ENCODE measurements around the gene B4GALT4.

B4GALT4 gene

DNA sequence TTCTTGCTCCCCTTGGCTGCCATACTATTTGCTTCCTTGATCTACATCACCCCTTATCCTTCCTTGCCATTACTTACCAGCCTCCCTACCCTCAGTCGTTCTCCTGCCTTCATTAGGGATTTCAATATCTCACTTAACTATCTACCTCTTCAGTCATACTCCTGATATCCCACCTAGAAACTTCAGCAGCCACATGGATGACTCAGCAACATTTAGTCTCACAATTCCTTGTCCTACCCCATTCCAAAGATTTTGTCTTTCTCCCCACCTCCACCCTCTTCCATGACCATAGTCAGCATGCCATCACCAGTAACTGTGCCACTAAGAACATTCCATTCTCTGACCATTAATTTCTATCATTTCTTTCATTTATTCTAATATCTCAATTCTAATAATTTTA, 48.9 kb downstream of the B4GALT4 start:
- H3K4me3 ChIP-seq (replicated peaks; ENCODE audit: insufficient read depth, low read length): no peak overlapping the region
- H3K27me3 ChIP-seq (ENCODE audit: insufficient read depth, poor library complexity, severe bottlenecking): no peaks in the 10 kb centered on the region
- no peak overlapping the region for H3K27ac ChIP-seq (replicated peaks)
- DNase-seq (ENCODE audit: low read depth in 1 of 2, low spot score in 1 of 2): no peak
- TF ChIP-seq GABPA (IDR thresholded peaks at IDR 0.05; ENCODE audit: low read depth): no peak
- TF ChIP-seq, protein P1, sequence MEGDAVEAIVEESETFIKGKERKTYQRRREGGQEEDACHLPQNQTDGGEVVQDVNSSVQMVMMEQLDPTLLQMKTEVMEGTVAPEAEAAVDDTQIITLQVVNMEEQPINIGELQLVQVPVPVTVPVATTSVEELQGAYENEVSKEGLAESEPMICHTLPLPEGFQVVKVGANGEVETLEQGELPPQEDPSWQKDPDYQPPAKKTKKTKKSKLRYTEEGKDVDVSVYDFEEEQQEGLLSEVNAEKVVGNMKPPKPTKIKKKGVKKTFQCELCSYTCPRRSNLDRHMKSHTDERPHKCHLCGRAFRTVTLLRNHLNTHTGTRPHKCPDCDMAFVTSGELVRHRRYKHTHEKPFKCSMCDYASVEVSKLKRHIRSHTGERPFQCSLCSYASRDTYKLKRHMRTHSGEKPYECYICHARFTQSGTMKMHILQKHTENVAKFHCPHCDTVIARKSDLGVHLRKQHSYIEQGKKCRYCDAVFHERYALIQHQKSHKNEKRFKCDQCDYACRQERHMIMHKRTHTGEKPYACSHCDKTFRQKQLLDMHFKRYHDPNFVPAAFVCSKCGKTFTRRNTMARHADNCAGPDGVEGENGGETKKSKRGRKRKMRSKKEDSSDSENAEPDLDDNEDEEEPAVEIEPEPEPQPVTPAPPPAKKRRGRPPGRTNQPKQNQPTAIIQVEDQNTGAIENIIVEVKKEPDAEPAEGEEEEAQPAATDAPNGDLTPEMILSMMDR (IDR thresholded peaks at IDR 0.05; ENCODE audit: insufficient read depth, low read length): no peak
- TF ChIP-seq REST (IDR thresholded peaks at IDR 0.05; ENCODE audit: insufficient replicate concordance, low read depth): no peak
- no peak for TF ChIP-seq POLR2AphosphoS5 (IDR thresholded peaks at IDR 0.05; ENCODE audit: low read depth)
- no peak for TF ChIP-seq SPI1 (IDR thresholded peaks at IDR 0.05; ENCODE audit: borderline replicate concordance, low read depth)

DNA sequence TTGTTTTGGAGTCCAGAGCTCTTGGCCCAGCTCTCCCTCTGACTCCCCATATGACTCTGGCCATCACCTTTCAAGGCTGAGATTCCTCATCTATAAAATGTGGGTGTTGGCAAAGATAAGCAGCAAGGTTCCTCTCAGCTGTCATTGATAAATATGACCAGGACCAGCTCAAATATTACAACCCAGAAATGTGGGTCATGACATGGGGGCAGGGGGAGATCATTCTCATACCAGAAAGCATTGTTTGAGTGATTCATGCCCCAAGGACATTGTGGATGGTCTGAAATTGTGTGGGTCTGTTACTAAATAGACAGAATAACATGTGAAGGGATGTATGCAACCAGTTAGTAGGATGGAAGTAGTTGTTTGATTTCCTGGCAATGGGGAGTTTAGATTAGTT, 53.4 kb downstream of the B4GALT4 start:
- H3K27me3 ChIP-seq (ENCODE audit: insufficient read depth, poor library complexity, severe bottlenecking): no peaks in the 10 kb centered on the region
- no peak overlapping the region for H3K4me3 ChIP-seq (replicated peaks; ENCODE audit: insufficient read depth, low read length)
- no peak for DNase-seq (ENCODE audit: low read depth in 1 of 2, low spot score in 1 of 2)
- no peak overlapping the region for H3K27ac ChIP-seq (replicated peaks)
- TF ChIP-seq SPI1 (IDR thresholded peaks at IDR 0.05; ENCODE audit: borderline replicate concordance, low read depth) (no peak), REST (IDR thresholded peaks at IDR 0.05; ENCODE audit: insufficient replicate concordance, low read depth) (no peak), GABPA (IDR thresholded peaks at IDR 0.05; ENCODE audit: low read depth) (no peak), POLR2AphosphoS5 (IDR thresholded peaks at IDR 0.05; ENCODE audit: low read depth) (no peak)
- TF ChIP-seq, protein P1 (IDR thresholded peaks at IDR 0.05; ENCODE audit: insufficient read depth, low read length): no peak

GRCh38 chr3:119184796-119185570, 55.7 kb downstream of the B4GALT4 start:
- Histone ChIP-seq H3K4me3 (replicated peaks; ENCODE audit: insufficient read depth, low read length) (no peak overlapping the region), H3K27me3 (ENCODE audit: insufficient read depth, poor library complexity, severe bottlenecking) (no peaks in the 10 kb centered on the region), H3K27ac (replicated peaks) (no peak overlapping the region)
- no peak for DNase-seq (ENCODE audit: low read depth in 1 of 2, low spot score in 1 of 2)
- no peak for TF ChIP-seq GABPA (IDR thresholded peaks at IDR 0.05; ENCODE audit: low read depth)
- no peak for TF ChIP-seq POLR2AphosphoS5 (IDR thresholded peaks at IDR 0.05; ENCODE audit: low read depth)
- TF ChIP-seq, protein P1 (IDR thresholded peaks at IDR 0.05; ENCODE audit: insufficient read depth, low read length): no peak
- no peak for TF ChIP-seq REST (IDR thresholded peaks at IDR 0.05; ENCODE audit: insufficient replicate concordance, low read depth)
- no peak for TF ChIP-seq SPI1 (IDR thresholded peaks at IDR 0.05; ENCODE audit: borderline replicate concordance, low read depth)
